ENCODE measurements around the gene CAPN2.
"Not testable (repeated sequence)": the region's sequence is repeated elsewhere in the genome, so short reads cannot be mapped to it uniquely, and the experiment has no call there.

Gene CAPN2

DNA sequence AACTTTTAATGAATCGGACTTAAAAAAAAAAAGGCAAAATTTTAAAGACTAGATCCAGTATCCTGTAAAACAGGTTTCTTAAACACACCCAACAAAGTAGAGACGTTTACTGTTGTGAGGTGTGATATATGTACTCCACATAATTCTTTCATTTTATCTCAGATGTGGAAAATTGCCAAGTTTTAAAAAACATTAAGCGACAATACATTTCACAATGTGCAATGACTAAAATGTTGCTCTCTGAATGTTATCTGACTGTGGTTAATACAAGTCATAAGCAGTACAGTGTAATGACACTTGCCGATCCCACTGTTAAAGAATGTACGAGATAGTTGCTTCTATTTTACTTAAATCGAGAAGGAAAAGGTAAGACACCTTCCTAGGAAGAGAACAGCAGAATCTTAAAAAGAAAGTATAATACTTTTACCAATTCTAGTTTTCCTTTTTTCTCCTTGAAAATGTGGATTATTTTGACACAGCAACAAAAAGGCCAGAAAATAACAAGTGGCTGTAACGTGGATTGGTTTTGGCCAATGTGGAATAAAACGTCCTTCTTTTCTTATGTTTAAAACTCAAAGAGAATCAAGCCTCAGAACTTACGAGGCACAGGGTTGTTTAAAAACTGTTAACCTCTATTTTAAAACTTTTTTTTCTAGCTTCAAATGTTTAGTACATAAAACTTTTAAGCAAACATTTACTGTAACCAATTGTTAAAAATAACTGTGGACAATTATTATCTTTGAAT, 82.0 kb downstream of the CAPN2 start:
- no peak for DNase-seq

DNA sequence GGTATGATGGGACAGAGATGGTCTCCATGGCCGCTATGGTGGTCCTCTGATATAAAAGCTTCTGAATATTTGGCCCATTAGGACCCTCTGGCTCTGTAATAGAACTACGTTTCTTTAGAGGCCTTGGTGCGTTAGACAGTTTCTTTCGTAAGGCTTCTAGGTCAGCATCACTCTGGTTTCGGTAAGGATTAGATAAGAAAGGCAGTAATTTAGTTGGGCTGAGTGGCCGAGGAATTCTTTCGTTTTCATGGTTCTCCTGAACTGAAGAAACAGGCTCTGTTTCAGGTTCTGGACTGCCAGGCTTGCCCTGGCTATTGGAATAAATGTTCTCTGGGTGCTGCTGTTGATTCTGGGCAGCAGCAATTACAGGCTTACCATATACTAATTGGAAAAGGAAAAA, 83.9 kb downstream of the CAPN2 start:
- DNase-seq: no peak

DNA sequence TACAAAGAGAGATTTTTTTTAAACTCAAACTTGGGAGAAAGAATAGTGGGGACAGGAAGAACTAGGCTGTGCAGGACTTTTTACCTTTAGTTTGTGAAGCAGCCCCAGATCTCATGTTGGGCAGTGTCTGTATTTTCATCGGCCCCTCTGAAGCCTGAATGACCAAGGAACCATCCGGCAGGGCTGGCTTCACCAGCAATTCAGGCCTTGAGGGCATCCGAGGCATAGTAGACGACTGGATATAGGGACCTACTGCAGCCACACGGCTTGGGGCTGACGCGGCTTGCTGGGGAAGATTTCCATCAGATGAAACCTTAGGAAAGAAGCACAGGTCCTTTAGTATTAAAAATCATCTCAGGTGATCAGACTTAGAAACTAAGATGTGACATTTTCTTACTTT, 89.7 kb downstream of the CAPN2 start:
- no peak for DNase-seq

DNA sequence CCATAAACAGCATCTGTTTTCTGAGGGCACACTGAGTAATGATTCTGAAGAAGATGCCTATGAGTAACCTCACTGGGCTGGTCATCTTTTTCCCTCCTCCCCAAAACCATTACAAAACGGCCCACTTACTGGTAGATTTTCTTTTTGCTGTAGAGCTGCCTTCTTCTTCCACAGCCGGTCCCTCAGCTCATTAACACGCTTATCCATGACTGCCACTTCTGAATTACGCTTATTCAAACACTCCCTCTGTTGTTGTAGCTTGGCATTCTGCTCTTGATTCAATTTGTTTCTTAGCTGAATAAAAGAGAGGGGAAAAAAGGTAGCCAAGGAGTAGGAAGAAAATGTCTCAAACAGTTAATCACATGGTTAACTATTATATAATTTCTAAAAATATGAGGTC, 90.3 kb downstream of the CAPN2 start:
- no peak for DNase-seq

DNA sequence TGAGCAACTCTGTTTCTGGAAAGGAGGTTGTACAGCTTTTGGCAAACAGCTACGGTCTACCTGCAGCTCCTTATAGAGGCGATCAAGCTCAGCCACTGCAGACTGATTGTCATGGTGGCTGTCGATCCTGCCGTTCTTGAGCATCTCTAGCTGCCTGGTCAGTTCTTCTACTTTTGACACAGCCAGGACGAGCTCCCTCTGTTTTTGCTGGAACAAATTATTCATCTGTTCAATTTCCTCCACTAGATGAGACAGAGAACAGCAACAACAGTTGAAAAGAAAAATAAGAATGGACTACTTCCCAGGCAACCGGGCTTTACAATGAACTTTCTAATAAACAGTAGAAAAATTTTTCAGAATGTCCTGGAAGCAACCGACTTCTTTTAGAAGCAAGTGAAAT, 90.9 kb downstream of the CAPN2 start:
- DNase-seq: no peak

GRCh38 chr1:223809905-223810304, 97.6 kb downstream of the CAPN2 start:
- not testable (repeated sequence) for DNase-seq

DNA sequence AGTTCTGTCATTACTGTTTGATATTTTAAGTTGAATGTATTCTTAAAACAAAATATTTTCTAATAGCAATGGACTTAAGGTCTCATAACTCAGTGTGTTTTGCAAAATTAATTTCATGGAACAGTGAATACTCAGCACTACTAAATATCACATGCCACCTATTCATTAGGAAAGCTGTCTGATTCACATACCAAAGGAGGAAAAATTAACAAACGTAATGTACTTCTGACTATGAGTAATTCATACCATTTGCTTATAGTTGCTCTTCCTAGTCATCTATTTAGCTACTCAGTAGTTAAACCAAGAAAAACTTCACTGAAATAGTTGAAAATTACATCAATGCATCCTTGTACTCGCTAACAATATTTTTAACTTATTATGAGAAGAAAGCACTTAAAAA, 98.2 kb downstream of the CAPN2 start:
- no peak for DNase-seq

- no peak for DNase-seq
Measured at GRCh38 chr1:223811634-223812101, 99.3 kb downstream of the CAPN2 start.

- no peak for DNase-seq
Measured at GRCh38 chr1:223813645-223814044, 101.3 kb downstream of the CAPN2 start.

DNA sequence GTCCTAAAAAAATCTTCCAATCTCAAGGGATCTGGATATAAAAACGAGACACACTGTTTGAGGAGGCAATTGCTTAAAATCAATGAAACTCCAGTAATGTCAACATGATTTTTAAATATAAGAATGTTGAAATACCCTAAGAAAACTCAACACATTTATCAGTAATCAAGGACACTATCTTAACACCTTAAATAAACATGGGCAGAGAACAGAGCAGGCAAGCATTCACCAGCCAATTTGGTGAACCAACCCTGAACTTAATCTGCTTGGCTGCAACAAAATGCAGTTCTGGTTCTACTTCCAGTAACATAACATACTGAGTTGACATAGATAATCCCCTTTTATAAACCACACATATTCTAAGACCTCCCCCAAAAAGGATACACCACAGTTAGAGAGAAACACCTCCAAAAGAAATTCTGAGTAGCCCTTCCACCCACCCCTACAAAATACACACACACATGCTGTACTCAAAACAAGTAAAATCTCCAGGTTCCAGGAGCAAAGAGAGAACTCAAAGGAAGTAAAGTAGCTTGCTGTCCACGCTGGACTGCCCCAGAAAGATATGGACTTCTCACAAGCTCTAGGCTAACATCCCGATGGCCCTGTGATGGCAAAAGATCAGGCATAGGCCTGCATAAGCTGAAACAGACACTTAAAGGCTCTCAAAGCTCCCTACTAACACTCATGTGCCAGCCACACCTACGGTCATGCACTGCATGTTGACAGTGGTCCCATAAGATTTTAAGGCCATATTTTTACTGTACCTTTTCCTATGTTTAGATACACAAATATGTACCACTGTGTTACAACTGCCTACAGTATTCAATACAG, 102.9 kb downstream of the CAPN2 start:
- DNase-seq: no peak

- DNase-seq: no peak
Measured at GRCh38 chr1:223815865-223816264, 103.5 kb downstream of the CAPN2 start.

DNA sequence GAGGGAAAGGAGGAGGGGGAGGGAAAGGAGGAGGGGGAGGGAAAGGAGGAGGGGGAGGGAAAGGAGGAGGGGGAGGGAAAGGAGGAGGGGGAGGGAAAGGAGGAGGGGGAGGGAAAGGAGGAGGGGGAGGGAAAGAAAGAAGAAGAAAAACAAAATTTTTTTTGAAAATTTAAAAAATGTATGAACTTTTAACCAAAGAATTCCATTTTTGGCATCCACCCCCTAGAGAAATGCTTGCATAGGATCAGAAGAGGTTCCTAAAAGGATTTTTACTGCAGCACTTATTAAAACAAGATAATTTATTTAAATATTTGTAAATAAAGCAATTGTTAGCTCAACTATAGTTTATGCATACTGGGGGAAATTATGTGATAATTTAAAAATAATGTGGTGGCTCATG, 104.9 kb downstream of the CAPN2 start:
- DNase-seq: not testable (repeated sequence)

DNA sequence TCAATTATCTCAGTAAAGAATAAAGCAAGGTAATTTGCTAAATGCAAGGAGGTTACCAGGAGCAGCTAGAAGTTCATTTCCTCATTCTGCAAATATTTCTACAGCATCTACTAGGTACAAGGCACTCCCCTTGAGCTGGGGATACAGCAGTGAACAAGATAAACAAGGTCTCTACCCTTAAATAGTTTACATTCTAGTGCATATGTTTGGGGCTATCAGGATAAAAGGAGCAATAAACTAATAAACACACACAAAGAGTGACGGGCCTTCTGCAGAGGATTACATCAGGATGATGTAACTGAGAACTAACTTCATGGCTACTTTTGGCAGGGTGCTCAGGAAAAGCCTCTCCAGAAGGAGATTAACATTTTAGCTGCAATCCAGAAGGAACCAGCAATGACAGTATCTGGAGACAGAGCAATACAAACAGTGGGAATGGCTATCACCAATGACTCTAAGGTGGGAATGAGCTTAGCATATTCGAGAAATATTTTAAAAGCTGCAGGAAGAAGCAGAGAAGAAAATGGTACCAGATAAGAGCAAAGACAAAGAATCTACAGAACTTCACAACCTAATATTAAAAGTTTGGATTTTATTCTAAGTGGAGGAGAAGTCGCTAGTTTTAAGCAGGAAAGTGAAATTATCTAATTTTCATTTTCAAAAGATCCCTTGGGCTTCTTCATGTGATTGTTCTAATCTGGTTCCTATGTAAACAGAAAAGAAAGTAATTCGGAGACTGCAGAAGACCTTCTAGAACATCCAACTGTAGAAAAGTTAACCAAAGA, 107.6 kb downstream of the CAPN2 start:
- DNase-seq: no peak

DNA sequence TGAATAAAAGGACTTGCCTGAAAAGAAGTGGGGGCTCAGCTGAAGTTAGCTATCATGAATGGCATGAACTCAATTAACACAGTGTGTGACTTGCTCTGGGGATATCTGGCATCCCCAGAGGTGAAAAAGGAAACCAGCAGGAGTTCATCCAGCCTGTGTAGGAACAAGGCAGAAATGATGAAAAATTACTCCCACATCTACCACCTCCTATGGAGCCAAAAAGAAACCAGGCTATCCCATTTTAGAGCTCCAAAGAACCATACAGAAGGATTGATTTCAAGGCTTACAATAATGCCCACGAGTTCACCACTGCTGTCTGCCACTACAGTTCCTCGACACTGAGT, 108.1 kb downstream of the CAPN2 start:
- DNase-seq: no peak

DNA sequence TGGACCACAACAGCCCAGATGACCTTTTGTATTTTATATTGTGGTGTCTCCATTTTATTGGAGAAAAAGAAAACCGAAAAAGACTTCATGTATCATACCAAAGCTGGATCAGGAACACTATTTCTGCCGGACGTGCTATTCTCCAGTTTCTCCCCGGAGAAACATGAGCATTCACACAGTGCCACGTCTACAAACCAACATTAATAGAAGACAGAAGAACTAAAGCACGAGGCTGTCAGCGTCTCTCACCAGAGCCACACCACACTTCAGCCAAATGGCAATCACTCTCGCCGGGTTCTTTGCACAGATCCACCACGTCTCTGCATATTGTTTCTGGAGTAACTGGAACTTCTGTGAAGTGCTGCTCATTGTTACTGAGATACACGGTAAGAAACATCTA, 108.6 kb downstream of the CAPN2 start:
- DNase-seq: no peak

DNA sequence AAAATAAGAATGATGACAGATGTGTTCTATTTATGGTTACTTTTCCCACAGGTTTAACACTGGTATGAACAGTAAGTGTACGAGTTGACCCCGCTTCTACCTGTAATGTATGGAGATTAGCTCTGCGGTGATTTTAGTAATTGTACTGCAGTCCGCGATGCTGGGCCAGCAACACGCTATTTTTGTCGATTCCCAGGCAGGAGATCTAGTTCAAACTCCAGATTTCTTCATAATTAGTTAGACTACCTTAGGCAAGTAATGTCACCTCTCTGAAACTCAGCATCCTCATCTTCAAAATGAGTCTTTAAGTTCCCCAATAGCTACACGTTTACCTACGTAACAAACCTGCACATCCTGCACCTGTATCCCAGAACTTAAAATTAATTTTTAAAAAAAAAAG, 111.9 kb downstream of the CAPN2 start:
- DNase-seq: no peak

- no peak for DNase-seq
Measured at GRCh38 chr1:223824712-223825111, 112.4 kb downstream of the CAPN2 start.

Data from right hindlimb (tissue), 1 donor.